Measurements from ENCODE around the gene KISS1R. TPM values are rescaled to one million over a fixed set of nuclear protein-coding genes. Genes with fewer than 3 reads are reported as not detected.

Gene KISS1R
- total RNA-seq = 1 to 10 TPM in 1 of 2 donors, not detected in 1; 3.3 TPM

DNA sequence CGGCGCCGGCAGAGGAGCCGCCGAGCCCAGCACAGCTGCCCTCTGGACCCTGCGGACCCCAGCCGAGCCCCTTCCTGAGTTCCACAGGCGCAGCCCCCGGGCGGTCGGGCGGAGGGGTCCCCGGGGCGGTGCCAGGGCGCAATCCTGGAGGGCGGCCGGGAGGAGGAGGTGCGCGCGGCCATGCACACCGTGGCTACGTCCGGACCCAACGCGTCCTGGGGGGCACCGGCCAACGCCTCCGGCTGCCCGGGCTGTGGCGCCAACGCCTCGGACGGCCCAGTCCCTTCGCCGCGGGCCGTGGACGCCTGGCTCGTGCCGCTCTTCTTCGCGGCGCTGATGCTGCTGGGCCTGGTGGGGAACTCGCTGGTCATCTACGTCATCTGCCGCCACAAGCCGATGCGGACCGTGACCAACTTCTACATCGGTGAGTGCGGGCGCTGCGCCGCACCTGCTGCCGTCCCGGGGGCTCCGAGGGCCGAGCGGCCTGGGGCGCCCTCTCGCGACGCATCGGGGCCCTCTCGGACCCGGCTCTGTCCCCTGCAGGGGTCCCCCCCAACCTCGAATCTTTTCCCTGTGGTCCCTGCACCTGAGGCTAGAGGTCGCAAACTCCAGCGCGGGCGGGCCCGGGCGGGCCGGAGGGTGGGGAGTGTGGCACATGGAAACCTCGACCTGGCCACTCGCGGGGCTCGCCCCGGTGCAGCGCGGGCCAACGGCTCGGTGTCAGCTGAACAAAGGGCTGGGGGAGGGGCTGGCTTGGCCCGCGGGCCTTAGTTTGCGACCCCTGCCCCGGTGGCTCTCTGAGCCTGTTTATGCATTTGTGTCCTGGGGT, at the start of gene KISS1R:
TSS of gene KISS1R (plus strand) at position 11 of the 829 bp plus-strand sequence. CDS start at position 181, 170 bp downstream.
- 0 to 2% methylated on average over 5 to 75 of the region's 87 CpGs for WGBS, 2 donors
- Histone ChIP-seq H3K36me3 (replicated peaks in 1 of 2; ENCODE audit: insufficient read depth in 1 of 2, low read depth in 2 of 2) (no peaks in the 10 kb centered on the region), H3K9me3 (no peaks in the 10 kb centered on the region), H3K27ac (no peak within 1 kb of the TSS), H3K27me3 (peaks cover 0 to 22% of the 10 kb centered on the region in 2 donors), H3K4me3 (peak within 1 kb of the TSS in 1 of 2 donors; percentile 1), H3K4me1 (peaks cover 43% of the 10 kb centered on the region)
- no peak for TF ChIP-seq POLR2A (IDR thresholded peaks at IDR 0.05)
- TF ChIP-seq, protein P1, sequence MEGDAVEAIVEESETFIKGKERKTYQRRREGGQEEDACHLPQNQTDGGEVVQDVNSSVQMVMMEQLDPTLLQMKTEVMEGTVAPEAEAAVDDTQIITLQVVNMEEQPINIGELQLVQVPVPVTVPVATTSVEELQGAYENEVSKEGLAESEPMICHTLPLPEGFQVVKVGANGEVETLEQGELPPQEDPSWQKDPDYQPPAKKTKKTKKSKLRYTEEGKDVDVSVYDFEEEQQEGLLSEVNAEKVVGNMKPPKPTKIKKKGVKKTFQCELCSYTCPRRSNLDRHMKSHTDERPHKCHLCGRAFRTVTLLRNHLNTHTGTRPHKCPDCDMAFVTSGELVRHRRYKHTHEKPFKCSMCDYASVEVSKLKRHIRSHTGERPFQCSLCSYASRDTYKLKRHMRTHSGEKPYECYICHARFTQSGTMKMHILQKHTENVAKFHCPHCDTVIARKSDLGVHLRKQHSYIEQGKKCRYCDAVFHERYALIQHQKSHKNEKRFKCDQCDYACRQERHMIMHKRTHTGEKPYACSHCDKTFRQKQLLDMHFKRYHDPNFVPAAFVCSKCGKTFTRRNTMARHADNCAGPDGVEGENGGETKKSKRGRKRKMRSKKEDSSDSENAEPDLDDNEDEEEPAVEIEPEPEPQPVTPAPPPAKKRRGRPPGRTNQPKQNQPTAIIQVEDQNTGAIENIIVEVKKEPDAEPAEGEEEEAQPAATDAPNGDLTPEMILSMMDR (IDR thresholded peaks at IDR 0.05) = peak; percentile 14 to 52 (median 31)
- ATAC-seq (no peak), DNase-seq (peak in 2 of 4 donors; percentile 42 to 52)
- intact Hi-C loops (cut with DNase I) = loop anchor here (5.0 kb wide), 2 partner anchors 55 to 145 kb away; no protein-coding TSS in a partner anchor

DNA sequence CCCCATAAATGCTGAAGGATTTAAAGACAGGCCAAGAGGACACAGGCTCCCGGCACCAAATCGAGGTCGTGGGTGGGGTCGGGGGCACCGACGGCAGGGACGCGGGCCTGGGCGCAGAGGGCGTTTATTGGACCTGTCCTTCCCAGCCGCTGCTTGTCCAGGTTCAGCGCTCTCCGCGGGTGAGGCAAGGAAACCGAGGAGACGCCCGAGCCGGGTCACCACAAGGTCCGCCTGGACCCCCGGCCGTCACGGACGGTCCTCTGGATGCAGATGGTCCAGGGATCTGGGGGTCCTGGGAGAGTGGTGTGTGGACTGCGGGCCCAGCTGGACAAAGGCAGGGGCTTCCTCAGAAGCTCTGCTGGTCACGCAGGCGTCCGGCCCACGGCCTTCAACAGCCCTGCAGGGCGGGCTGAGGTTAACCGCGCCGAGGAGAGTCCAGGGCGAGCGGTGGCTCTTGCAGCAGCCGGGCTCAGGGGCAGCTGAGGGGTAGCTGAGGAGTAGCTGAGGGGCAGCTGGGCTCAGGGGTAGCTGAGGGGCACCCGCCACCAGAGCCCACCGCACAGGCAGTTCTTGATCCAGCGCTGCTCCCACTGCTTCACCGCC, 49.2 kb upstream of the KISS1R start:
- 95 to 98% methylated on average over 14 to 31 of the region's 39 CpGs for WGBS, 2 donors
- intact Hi-C loops (cut with DNase I) = no loop called here
- ATAC-seq = no peak

DNA sequence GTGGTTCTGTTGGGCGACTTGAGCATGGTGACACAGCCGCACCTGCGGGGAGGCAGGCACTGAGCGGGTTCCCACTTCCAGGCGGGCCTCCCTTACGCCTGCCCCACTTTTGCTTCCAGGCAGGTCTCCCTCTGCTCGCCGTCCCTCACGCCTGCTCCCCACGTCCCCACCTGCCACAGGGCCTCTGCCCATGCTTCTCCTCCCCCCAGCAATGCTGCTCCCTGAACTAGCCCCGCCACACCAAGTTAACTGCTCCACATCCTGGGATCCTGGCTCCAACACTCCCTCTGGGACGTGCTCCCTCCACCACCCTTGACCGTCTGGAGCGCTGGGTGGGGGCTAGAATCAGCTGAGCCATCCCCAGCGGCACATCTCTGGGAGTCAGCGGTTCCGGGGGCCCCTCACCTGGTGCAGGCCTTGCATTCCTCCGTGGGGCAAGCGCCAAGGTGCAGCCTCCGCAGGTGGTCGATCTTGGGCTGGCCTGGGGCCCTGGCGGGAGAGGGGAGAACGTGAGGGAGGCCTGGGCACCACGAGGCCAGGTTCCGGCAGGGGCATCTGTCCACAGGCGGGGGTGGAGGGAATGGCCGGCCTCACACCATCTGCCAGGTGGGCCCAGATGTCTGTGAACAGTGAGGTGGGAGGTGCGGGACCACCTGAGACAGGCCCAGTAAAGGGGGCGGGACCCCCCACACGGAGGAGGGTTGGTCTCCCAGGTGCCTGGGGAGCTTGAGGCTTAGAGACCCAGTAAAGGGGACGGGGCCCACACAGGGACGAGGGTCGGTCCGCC, 48.5 kb upstream of the KISS1R start:
- Histone ChIP-seq H3K9me3 (no peaks in the 10 kb centered on the region), H3K27ac (no peak overlapping the region), H3K36me3 (replicated peaks in 1 of 2; ENCODE audit: insufficient read depth in 1 of 2, low read depth in 2 of 2) (peaks cover 2 to 8% of the 10 kb centered on the region in 2 donors), H3K4me1 (peaks cover 11% of the 10 kb centered on the region), H3K27me3 (no peaks in the 10 kb centered on the region), H3K4me3 (no peak overlapping the region)
- intact Hi-C loops (cut with DNase I) = no loop called here
- no peak for DNase-seq
- TF ChIP-seq, protein P1 (IDR thresholded peaks at IDR 0.05) = no peak
- TF ChIP-seq POLR2A (IDR thresholded peaks at IDR 0.05) = no peak
- 93 to 95% methylated on average over 29 to 30 of the region's 34 CpGs for WGBS, 2 donors
- no peak for ATAC-seq

More for the DNA sequence above, 49.2 kb upstream of the KISS1R start:
- Histone ChIP-seq H3K4me1 (peaks cover 17% of the 10 kb centered on the region), H3K36me3 (replicated peaks in 1 of 2; ENCODE audit: insufficient read depth in 1 of 2, low read depth in 2 of 2) (peaks cover 2 to 8% of the 10 kb centered on the region in 2 donors), H3K27ac (no peak overlapping the region), H3K27me3 (no peaks in the 10 kb centered on the region), H3K4me3 (no peak overlapping the region), H3K9me3 (no peaks in the 10 kb centered on the region)
- no peak for DNase-seq
- TF ChIP-seq POLR2A (IDR thresholded peaks at IDR 0.05) = no peak
- TF ChIP-seq, protein P1 (IDR thresholded peaks at IDR 0.05) = no peak

DNA sequence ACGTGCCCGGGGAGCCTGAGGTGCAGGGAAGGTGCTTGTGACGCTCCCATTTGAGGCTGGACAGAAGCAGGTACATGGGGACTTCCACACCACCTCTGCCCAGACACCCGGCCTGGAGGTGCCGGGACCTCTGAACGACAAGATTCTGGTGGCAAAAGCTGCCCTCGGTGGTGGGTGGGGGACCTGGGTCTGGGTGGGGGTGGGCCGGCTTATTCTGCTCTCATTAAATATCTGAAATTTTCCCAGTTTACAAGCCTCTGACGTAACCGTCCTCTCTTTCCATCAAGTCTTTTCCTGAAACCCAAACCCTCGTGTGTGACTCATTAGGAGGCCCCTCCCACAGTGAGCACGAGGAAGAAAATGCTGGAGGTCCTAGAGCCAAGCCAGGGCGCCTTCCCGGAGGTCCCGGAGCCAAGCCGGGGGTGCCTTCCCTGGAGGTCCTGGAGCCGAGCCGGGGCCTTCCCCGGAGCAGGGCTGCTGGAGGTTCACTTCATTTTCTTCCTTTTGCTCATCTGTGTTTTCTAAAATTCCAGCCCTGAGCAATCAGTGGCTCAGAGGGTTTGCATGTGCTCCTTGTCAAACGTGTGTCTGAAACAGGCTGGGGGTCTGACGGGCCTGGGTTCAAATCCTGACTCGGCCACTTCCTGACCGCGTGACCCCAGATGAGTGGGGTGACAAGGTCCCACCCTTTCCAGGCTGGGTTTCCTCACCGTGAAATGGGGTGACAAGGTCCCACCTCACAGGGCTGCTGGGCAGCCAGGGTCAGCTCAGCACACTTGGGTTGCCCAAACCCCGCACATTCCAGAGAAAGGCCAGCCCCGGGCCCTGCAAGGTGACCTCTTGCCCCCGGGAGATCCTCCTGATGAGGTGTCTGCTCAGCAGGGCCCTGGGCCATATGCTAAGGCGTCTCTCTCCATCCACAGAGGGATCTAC, 47.6 kb upstream of the KISS1R start:
- intact Hi-C loops (cut with DNase I) = no loop called here
- peak overlapping the region in 1 of 4 donors; percentile 30 for H3K27ac ChIP-seq
- H3K36me3 ChIP-seq (replicated peaks in 1 of 2; ENCODE audit: insufficient read depth in 1 of 2, low read depth in 2 of 2) = peaks cover 2 to 8% of the 10 kb centered on the region in 2 donors
- WGBS, 2 donors = 83 to 85% methylated on average over 24 to 29 of the region's 29 CpGs
- H3K9me3 ChIP-seq = no peaks in the 10 kb centered on the region
- ATAC-seq = peak; percentile 25
- peaks cover 3% of the 10 kb centered on the region for H3K4me1 ChIP-seq
- no peak for TF ChIP-seq POLR2A (IDR thresholded peaks at IDR 0.05)
- TF ChIP-seq, protein P1 (IDR thresholded peaks at IDR 0.05) = no peak
- DNase-seq = peak in 3 of 4 donors; percentile 40 to 62 (median 54)
- no peaks in the 10 kb centered on the region for H3K27me3 ChIP-seq
- no peak overlapping the region for H3K4me3 ChIP-seq
